Body of pancreas (tissue), 4 donors: ENCODE data around the gene TGFB1I1.

Experiments
- POLR2A ChIP-seq, 3 donors: fragments of 450-650 bp; IDR thresholded peaks; one replicate each; pipeline ENCODE4 v1.6.1; 2016; ENCODE audit warnings: antibody characterized with exemption in 3 of 3, mild to moderate bottlenecking in 2 of 3
- TF ChIP-seq, protein P1 (sequence below), 7 experiments: fragments of 450-650 bp in 4 of 7; fragments of 200-600 bp in 3 of 7; sonication (generic) in 3 of 7; IDR thresholded peaks; one replicate each; pipeline ENCODE4 v1.5.1; 2016 to 2019; ENCODE audit warnings: antibody characterized with exemption in 7 of 7

DNA sequence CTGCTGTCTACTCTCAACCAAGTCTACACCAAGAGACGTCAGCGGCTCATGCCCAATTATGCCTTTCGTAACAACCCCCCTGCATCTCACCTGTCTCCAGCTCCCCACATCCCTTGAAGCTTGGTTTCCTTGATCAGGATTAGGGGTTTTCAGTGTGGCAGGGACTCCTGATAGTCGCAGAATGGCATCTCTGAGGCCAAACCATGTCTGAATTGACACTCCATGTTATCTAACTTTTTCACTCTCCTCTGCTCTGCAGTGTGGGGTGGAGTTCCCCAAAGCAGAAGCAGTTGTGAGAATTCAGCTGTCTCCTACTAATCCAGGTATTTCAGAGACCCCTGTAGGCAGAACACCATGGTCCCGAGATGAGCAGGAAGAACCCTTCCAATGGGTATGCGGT, 50.1 kb downstream of the TGFB1I1 start:
- TF ChIP-seq, protein P1, sequence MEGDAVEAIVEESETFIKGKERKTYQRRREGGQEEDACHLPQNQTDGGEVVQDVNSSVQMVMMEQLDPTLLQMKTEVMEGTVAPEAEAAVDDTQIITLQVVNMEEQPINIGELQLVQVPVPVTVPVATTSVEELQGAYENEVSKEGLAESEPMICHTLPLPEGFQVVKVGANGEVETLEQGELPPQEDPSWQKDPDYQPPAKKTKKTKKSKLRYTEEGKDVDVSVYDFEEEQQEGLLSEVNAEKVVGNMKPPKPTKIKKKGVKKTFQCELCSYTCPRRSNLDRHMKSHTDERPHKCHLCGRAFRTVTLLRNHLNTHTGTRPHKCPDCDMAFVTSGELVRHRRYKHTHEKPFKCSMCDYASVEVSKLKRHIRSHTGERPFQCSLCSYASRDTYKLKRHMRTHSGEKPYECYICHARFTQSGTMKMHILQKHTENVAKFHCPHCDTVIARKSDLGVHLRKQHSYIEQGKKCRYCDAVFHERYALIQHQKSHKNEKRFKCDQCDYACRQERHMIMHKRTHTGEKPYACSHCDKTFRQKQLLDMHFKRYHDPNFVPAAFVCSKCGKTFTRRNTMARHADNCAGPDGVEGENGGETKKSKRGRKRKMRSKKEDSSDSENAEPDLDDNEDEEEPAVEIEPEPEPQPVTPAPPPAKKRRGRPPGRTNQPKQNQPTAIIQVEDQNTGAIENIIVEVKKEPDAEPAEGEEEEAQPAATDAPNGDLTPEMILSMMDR (IDR thresholded peaks at IDR 0.05): no peak
- TF ChIP-seq POLR2A (IDR thresholded peaks at IDR 0.05): no peak
